PC-3 (cell line): ENCODE data around the gene RASAL2. TPM values are rescaled to one million over a fixed set of nuclear protein-coding genes. Genes with fewer than 3 reads are reported as not detected.

ENCODE experiments used
- ATAC-seq: fragments of 200-7000 bp; cut with Tn5 transposase; 2 replicates; pipeline ENCODE4 v1.9.1; 2020; ENCODE audit warnings: mild to moderate bottlenecking, moderate library complexity
- BruUV-seq: library from RNA; stranded (reverse); fragments of 400-500 nt; replicated peaks from 2 replicates; lab custom pipeline; 2021; lab: Mats Ljungman, UMichigan
- CTCF ChIA-PET: fragments of 300-600 bp; sonication (Branson Sonifier 250); formaldehyde crosslinking; loops from one replicate; lab custom pipeline; 2022; ENCODE audit warnings: antibody characterized with exemption; lab: Charles Lee
- POLR2A ChIA-PET: fragments of 300-600 bp; sonication (Branson Sonifier 250); formaldehyde crosslinking; loops from one replicate; lab custom pipeline; 2022; ENCODE audit warnings: antibody characterized with exemption; ENCODE audit not compliant: unreplicated experiment; lab: Charles Lee
- DNase-seq: peaks from one replicate; pipeline ENCODE4 v3.0.0-alpha.2; 2015
- H2AFZ ChIP-seq: fragments of 300-600 bp; sonication (generic); 2 replicates; pipeline ENCODE4 v1.6.0; 2016; ENCODE audit warnings: antibody characterized with exemption, low read length
- H3F3A ChIP-seq: fragments of 300-600 bp; sonication (generic); one replicate; pipeline ENCODE4 v1.6.0; 2017; ENCODE audit warnings: antibody characterized with exemption, low read length, control low read depth, mild to moderate bottlenecking; ENCODE audit not compliant: unreplicated experiment
- H3K27ac ChIP-seq: fragments of 300-600 bp; sonication (generic); 2 replicates; pipeline ENCODE4 v1.5.1; 2016; ENCODE audit warnings: mild to moderate bottlenecking, low read length
- H3K27me3 ChIP-seq: fragments of 300-600 bp; sonication (generic); 2 replicates; pipeline ENCODE4 v1.6.1; 2016; ENCODE audit warnings: low read length, mixed read lengths
- H3K36me3 ChIP-seq: fragments of 300-600 bp; sonication (generic); 2 replicates; pipeline ENCODE4 v1.6.1; 2016; ENCODE audit warnings: low read depth, mixed run types, low read length, mixed read lengths
- H3K4me1 ChIP-seq: fragments of 300-600 bp; sonication (generic); 2 replicates; pipeline ENCODE4 v1.5.1; 2016; ENCODE audit warnings: low read length; ENCODE audit not compliant: insufficient read depth
- H3K4me2 ChIP-seq: fragments of 300-600 bp; sonication (generic); 2 replicates; pipeline ENCODE4 v1.6.0; 2016; ENCODE audit warnings: low read length
- H3K4me3 ChIP-seq: fragments of 300-600 bp; sonication (generic); 2 replicates; pipeline ENCODE4 v1.5.1; 2016; ENCODE audit warnings: mild to moderate bottlenecking, low read length, mixed read lengths
- H3K79me2 ChIP-seq: fragments of 300-600 bp; sonication (generic); 2 replicates; pipeline ENCODE4 v1.6.1; 2017; ENCODE audit warnings: low read length, mixed read lengths
- H3K9ac ChIP-seq: fragments of 300-600 bp; sonication (generic); 2 replicates; pipeline ENCODE4 v1.6.0; 2016; ENCODE audit warnings: mild to moderate bottlenecking, low read length
- H3K9me2 ChIP-seq: fragments of 300-600 bp; sonication (generic); replicated peaks from 2 replicates; pipeline ENCODE4 v1.6.1; 2016; ENCODE audit warnings: mixed run types, low read length, mixed read lengths
- H3K9me3 ChIP-seq: fragments of 300-600 bp; sonication (generic); 2 replicates; pipeline ENCODE4 v1.6.1; 2016; ENCODE audit warnings: low read length, mixed read lengths
- H4K20me1 ChIP-seq: fragments of 300-600 bp; sonication (generic); 2 replicates; pipeline ENCODE4 v1.6.1; 2016; ENCODE audit warnings: low read length, mixed read lengths
- CTCF ChIP-seq: fragments of 300-600 bp; sonication (generic); conservative IDR thresholded peaks from 2 replicates; pipeline ENCODE4 v1.5.1; 2017; ENCODE audit warnings: antibody characterized with exemption, low read depth, mild to moderate bottlenecking, low read length
- EZH2 ChIP-seq: fragments of 300-600 bp; sonication (generic); IDR thresholded peaks from one replicate; pipeline ENCODE4 v1.6.1; 2017; ENCODE audit warnings: antibody characterized with exemption, mild to moderate bottlenecking, low read length; ENCODE audit not compliant: unreplicated experiment
- EZH2phosphoT487 ChIP-seq: fragments of 300-600 bp; sonication (generic); IDR thresholded peaks from 2 replicates; pipeline ENCODE4 v1.6.1; 2018; ENCODE audit warnings: mild to moderate bottlenecking, antibody characterized with exemption, low read length, borderline replicate concordance
- intact Hi-C: fragments of 100-400 bp; cut with micrococcal nuclease; formaldehyde crosslinking; loops from 2 replicates; pipeline ENCODE4 v1.9.0; 2023
- total RNA-seq: library from RNA; depleted of rRNA; stranded (reverse); fragments of >200 nt; gene quantifications from 2 replicates; pipeline ENCODE4 v1.2.3, GENCODE V29; 2014

RASAL2 gene
- total RNA-seq, 1 experiment from 2014 or later, result 7.9 TPM

- Histone ChIP-seq H4K20me1 (no peaks in the 10 kb centered on the region), H3K4me1 (no peaks in the 10 kb centered on the region), H3K9ac (no peak overlapping the region), H3K27ac (no peak overlapping the region), H3K36me3 (no peaks in the 10 kb centered on the region), H3K9me3 (no peaks in the 10 kb centered on the region), H2AFZ (no peak overlapping the region), H3F3A (no peaks in the 10 kb centered on the region), H3K27me3 (no peaks in the 10 kb centered on the region), H3K9me2 (no peaks in the 10 kb centered on the region), H3K4me3 (no peak overlapping the region), H3K79me2 (no peaks in the 10 kb centered on the region), H3K4me2 (no peak overlapping the region)
- no TSS peak for BruUV-seq
- intact Hi-C loops, result no loop called here
- ChIA-PET POLR2A (no interaction called here), CTCF (no interaction called here)
- no peak for DNase-seq
- TF ChIP-seq EZH2, result no peak
- TF ChIP-seq EZH2phosphoT487, result no peak
- TF ChIP-seq CTCF, result no peak
- no peak for ATAC-seq
These were observed 415.6 kb downstream of the RASAL2 start for GRCh38 chr1:178509414-178510007.

GRCh38 chr1:178510155-178510554 lies 416.3 kb downstream of the RASAL2 start:
- Histone ChIP-seq H3K27ac (no peak overlapping the region), H3K4me3 (no peak overlapping the region), H3K4me1 (no peaks in the 10 kb centered on the region), H2AFZ (no peak overlapping the region), H4K20me1 (no peaks in the 10 kb centered on the region), H3F3A (no peaks in the 10 kb centered on the region), H3K4me2 (no peak overlapping the region), H3K9me3 (no peaks in the 10 kb centered on the region), H3K36me3 (no peaks in the 10 kb centered on the region), H3K27me3 (no peaks in the 10 kb centered on the region), H3K79me2 (no peaks in the 10 kb centered on the region), H3K9ac (no peak overlapping the region), H3K9me2 (no peaks in the 10 kb centered on the region)
- ATAC-seq (no peak), DNase-seq (no peak)
- ChIA-PET CTCF (no interaction called here), POLR2A (no interaction called here)
- no TSS peak for BruUV-seq
- intact Hi-C loops, result no loop called here
- no peak for TF ChIP-seq CTCF

GRCh38 chr1:178512566-178513277 lies 418.8 kb downstream of the RASAL2 start, which contains the start of gene TEX35:
Gene TEX35 (plus strand): TSS chr1:178513109. CDS start chr1:178513189, 80 bp downstream.
- intact Hi-C loops, result no loop called here

More at GRCh38 chr1:178512566-178513277, 418.8 kb downstream of the RASAL2 start, which contains the start of gene TEX35:
- H3K4me3 ChIP-seq, result no peak within 1 kb of the TSS
- no peaks in the 10 kb centered on the region for H3K27me3 ChIP-seq
- ATAC-seq (no peak), DNase-seq (no peak)
- no peak within 1 kb of the TSS for H3K9ac ChIP-seq
- no peaks in the 10 kb centered on the region for H3K4me1 ChIP-seq
- no peak within 1 kb of the TSS for H3K27ac ChIP-seq
- ChIA-PET CTCF (no interaction called here), POLR2A (no interaction called here)
- no peaks in the 10 kb centered on the region for H3F3A ChIP-seq
- H3K9me2 ChIP-seq, result no peaks in the 10 kb centered on the region
- no peaks in the 10 kb centered on the region for H3K36me3 ChIP-seq
- H4K20me1 ChIP-seq, result no peaks in the 10 kb centered on the region
- no peak within 1 kb of the TSS for H2AFZ ChIP-seq
- no peak for TF ChIP-seq EZH2phosphoT487
- TF ChIP-seq EZH2, result no peak
- TF ChIP-seq CTCF, result no peak
- BruUV-seq, result no TSS peak
- no peaks in the 10 kb centered on the region for H3K9me3 ChIP-seq
- H3K4me2 ChIP-seq, result no peak within 1 kb of the TSS
- no peaks in the 10 kb centered on the region for H3K79me2 ChIP-seq
